Measurements from ENCODE around the gene CELA2B.
"Not testable (repeated sequence)": the region's sequence is repeated elsewhere in the genome, so short reads cannot be mapped to it uniquely, and the experiment has no call there.

Gene CELA2B

GRCh38 chr1:15509586-15509985 is 33.7 kb downstream of the CELA2B start:
- H3K4me3 ChIP-seq (ENCODE audit: low read depth in 1 of 2, low read length in 2 of 2), result no peak overlapping the region
- H3K9me3 ChIP-seq (ENCODE audit: control insufficient read depth in 1 of 2, low read length in 2 of 2), result no peaks in the 10 kb centered on the region
- H3K27ac ChIP-seq (ENCODE audit: low read length), result no peak overlapping the region
- peaks cover 20 to 29% of the 10 kb centered on the region in 2 donors for H3K36me3 ChIP-seq (ENCODE audit: control insufficient read depth in 1 of 2, insufficient read depth in 2 of 2, low read length in 2 of 2)
- H3K4me1 ChIP-seq (ENCODE audit: control insufficient read depth in 1 of 2, insufficient read depth in 2 of 2, low read length in 2 of 2), result no peaks in the 10 kb centered on the region
- no peaks in the 10 kb centered on the region for H3K27me3 ChIP-seq (ENCODE audit: low read depth, low read length)

DNA sequence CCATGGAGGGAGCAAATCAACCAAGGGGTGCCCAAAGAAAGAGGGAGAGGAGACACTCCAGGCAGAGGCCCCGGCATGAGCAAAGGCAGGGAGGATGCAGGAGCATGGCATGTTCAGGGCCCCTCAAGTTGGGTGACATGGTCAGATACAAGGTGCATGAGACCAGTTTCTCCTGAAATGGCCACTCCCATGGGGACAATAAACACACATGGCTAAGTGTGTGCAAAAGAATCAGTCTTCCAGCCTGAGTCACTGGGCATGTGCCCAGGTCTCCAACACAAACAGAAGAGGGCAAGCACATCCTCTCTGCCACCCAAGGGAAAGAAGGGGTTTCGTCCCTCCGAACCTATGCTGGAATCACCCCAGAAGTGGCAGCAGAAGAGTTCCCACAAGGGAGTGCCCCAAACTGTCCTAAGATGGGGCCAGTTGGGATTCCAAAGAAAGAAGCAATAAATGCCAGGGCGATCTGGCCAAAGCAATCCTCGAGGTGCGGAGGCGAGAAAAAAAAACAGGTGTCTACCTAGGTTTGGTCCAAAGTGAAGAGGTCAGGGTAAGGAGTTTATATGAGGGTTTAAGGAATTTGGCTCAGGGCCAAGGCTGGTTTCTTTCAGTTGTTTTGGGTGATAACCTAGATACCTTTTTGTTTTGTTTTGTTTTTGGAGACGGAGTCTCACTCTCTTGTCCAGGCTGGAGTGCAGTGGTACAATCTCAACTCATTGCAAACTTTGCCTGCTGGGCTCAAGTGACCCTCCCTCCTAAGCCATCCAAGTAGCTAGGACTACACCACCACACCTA is 34.9 kb downstream of the CELA2B start:
- Histone ChIP-seq H3K4me1 (ENCODE audit: control insufficient read depth in 1 of 2, insufficient read depth in 2 of 2, low read length in 2 of 2) (no peaks in the 10 kb centered on the region), H3K4me3 (ENCODE audit: low read depth in 1 of 2, low read length in 2 of 2) (no peak overlapping the region), H3K27ac (ENCODE audit: low read length) (no peak overlapping the region), H3K27me3 (ENCODE audit: low read depth, low read length) (no peaks in the 10 kb centered on the region), H3K9me3 (ENCODE audit: control insufficient read depth in 1 of 2, low read length in 2 of 2) (no peaks in the 10 kb centered on the region), H3K36me3 (ENCODE audit: control insufficient read depth in 1 of 2, insufficient read depth in 2 of 2, low read length in 2 of 2) (peaks cover 9 to 17% of the 10 kb centered on the region in 2 donors)

- Histone ChIP-seq H3K4me3 (ENCODE audit: low read depth in 1 of 2, low read length in 2 of 2) (no peak overlapping the region), H3K27ac (ENCODE audit: low read length) (no peak overlapping the region), H3K36me3 (ENCODE audit: control insufficient read depth in 1 of 2, insufficient read depth in 2 of 2, low read length in 2 of 2) (peaks cover 12 to 20% of the 10 kb centered on the region in 2 donors), H3K9me3 (ENCODE audit: control insufficient read depth in 1 of 2, low read length in 2 of 2) (no peaks in the 10 kb centered on the region), H3K4me1 (ENCODE audit: control insufficient read depth in 1 of 2, insufficient read depth in 2 of 2, low read length in 2 of 2) (no peaks in the 10 kb centered on the region), H3K27me3 (ENCODE audit: low read depth, low read length) (no peaks in the 10 kb centered on the region)
Measured at GRCh38 chr1:15513192-15513591, 37.3 kb downstream of the CELA2B start.

GRCh38 chr1:15513919-15514318 is 38.0 kb downstream of the CELA2B start:
- Histone ChIP-seq H3K4me1 (ENCODE audit: control insufficient read depth in 1 of 2, insufficient read depth in 2 of 2, low read length in 2 of 2) (no peaks in the 10 kb centered on the region), H3K36me3 (ENCODE audit: control insufficient read depth in 1 of 2, insufficient read depth in 2 of 2, low read length in 2 of 2) (peaks cover 12 to 20% of the 10 kb centered on the region in 2 donors), H3K27ac (ENCODE audit: low read length) (no peak overlapping the region), H3K27me3 (ENCODE audit: low read depth, low read length) (no peaks in the 10 kb centered on the region), H3K4me3 (ENCODE audit: low read depth in 1 of 2, low read length in 2 of 2) (no peak overlapping the region), H3K9me3 (ENCODE audit: control insufficient read depth in 1 of 2, low read length in 2 of 2) (no peaks in the 10 kb centered on the region)

DNA sequence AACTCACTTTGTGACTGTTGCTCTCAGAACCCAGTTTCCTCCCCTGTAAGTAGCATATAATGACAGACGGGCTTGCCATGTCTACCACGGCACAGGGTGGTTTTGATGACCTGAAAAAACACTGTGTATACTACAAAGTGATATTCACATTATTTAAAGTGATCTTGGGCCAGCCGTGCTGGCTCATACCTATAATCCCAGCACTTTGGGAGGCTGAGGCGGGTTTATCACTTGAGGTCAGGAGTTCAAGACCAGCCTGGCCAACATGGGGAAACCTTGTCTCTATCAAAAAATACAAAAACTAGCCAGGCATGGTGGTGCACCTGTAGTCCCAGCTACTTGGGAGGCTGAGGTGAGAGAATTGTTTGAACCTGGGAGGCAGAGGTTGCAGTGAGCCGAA is 38.7 kb downstream of the CELA2B start:
- not testable (repeated sequence) for H3K9me3 ChIP-seq (ENCODE audit: control insufficient read depth in 1 of 2, low read length in 2 of 2); H3K27me3 ChIP-seq (ENCODE audit: low read depth, low read length); H3K4me3 ChIP-seq (ENCODE audit: low read depth in 1 of 2, low read length in 2 of 2); H3K4me1 ChIP-seq (ENCODE audit: control insufficient read depth in 1 of 2, insufficient read depth in 2 of 2, low read length in 2 of 2); H3K27ac ChIP-seq (ENCODE audit: low read length)
- peaks cover 12 to 20% of the 10 kb centered on the region in 2 donors for H3K36me3 ChIP-seq (ENCODE audit: control insufficient read depth in 1 of 2, insufficient read depth in 2 of 2, low read length in 2 of 2)

- Histone ChIP-seq H3K36me3 (ENCODE audit: control insufficient read depth in 1 of 2, insufficient read depth in 2 of 2, low read length in 2 of 2) (peaks cover 12 to 20% of the 10 kb centered on the region in 2 donors), H3K4me1 (ENCODE audit: control insufficient read depth in 1 of 2, insufficient read depth in 2 of 2, low read length in 2 of 2) (no peaks in the 10 kb centered on the region), H3K4me3 (ENCODE audit: low read depth in 1 of 2, low read length in 2 of 2) (no peak overlapping the region), H3K27me3 (ENCODE audit: low read depth, low read length) (no peaks in the 10 kb centered on the region), H3K27ac (ENCODE audit: low read length) (no peak overlapping the region), H3K9me3 (ENCODE audit: control insufficient read depth in 1 of 2, low read length in 2 of 2) (no peaks in the 10 kb centered on the region)
Measured at GRCh38 chr1:15515022-15515663, 39.2 kb downstream of the CELA2B start.

GRCh38 chr1:15519625-15520024 is 43.7 kb downstream of the CELA2B start:
- Histone ChIP-seq H3K36me3 (ENCODE audit: control insufficient read depth in 1 of 2, insufficient read depth in 2 of 2, low read length in 2 of 2) (peaks cover 4 to 16% of the 10 kb centered on the region in 2 donors), H3K9me3 (ENCODE audit: control insufficient read depth in 1 of 2, low read length in 2 of 2) (no peaks in the 10 kb centered on the region), H3K27me3 (ENCODE audit: low read depth, low read length) (no peaks in the 10 kb centered on the region), H3K4me3 (ENCODE audit: low read depth in 1 of 2, low read length in 2 of 2) (no peak overlapping the region), H3K4me1 (ENCODE audit: control insufficient read depth in 1 of 2, insufficient read depth in 2 of 2, low read length in 2 of 2) (peaks cover 0 to 8% of the 10 kb centered on the region in 2 donors), H3K27ac (ENCODE audit: low read length) (no peak overlapping the region)

GRCh38 chr1:15521206-15521906 is 45.5 kb downstream of the CELA2B start:
- H3K27me3 ChIP-seq (ENCODE audit: low read depth, low read length), result not testable (repeated sequence)

GRCh38 chr1:15522551-15522950 is 46.6 kb downstream of the CELA2B start:
- no peak overlapping the region for H3K27ac ChIP-seq (ENCODE audit: low read length)
- no peaks in the 10 kb centered on the region for H3K27me3 ChIP-seq (ENCODE audit: low read depth, low read length)
- peaks cover 7 to 21% of the 10 kb centered on the region in 2 donors for H3K4me1 ChIP-seq (ENCODE audit: control insufficient read depth in 1 of 2, insufficient read depth in 2 of 2, low read length in 2 of 2)
- no peaks in the 10 kb centered on the region for H3K9me3 ChIP-seq (ENCODE audit: control insufficient read depth in 1 of 2, low read length in 2 of 2)
- no peak overlapping the region for H3K4me3 ChIP-seq (ENCODE audit: low read depth in 1 of 2, low read length in 2 of 2)
- peaks cover 0 to 3% of the 10 kb centered on the region in 2 donors for H3K36me3 ChIP-seq (ENCODE audit: control insufficient read depth in 1 of 2, insufficient read depth in 2 of 2, low read length in 2 of 2)

More at GRCh38 chr1:15521206-15521906, 45.5 kb downstream of the CELA2B start:
- Histone ChIP-seq H3K36me3 (ENCODE audit: control insufficient read depth in 1 of 2, insufficient read depth in 2 of 2, low read length in 2 of 2) (peaks cover 4 to 15% of the 10 kb centered on the region in 2 donors), H3K4me1 (ENCODE audit: control insufficient read depth in 1 of 2, insufficient read depth in 2 of 2, low read length in 2 of 2) (peaks cover 7 to 18% of the 10 kb centered on the region in 2 donors)
- not testable (repeated sequence) for H3K4me3 ChIP-seq (ENCODE audit: low read depth in 1 of 2, low read length in 2 of 2); H3K27ac ChIP-seq (ENCODE audit: low read length); H3K9me3 ChIP-seq (ENCODE audit: control insufficient read depth in 1 of 2, low read length in 2 of 2)

- H3K4me1 ChIP-seq (ENCODE audit: control insufficient read depth in 1 of 2, insufficient read depth in 2 of 2, low read length in 2 of 2), result peaks cover 7 to 29% of the 10 kb centered on the region in 2 donors
- H3K9me3 ChIP-seq (ENCODE audit: control insufficient read depth in 1 of 2, low read length in 2 of 2), result no peaks in the 10 kb centered on the region
- H3K27ac ChIP-seq (ENCODE audit: low read length), result peak overlapping the region; percentile 72
- H3K27me3 ChIP-seq (ENCODE audit: low read depth, low read length), result no peaks in the 10 kb centered on the region
- peak overlapping the region; percentile 67 to 72 for H3K4me3 ChIP-seq (ENCODE audit: low read depth in 1 of 2, low read length in 2 of 2)
- no peaks in the 10 kb centered on the region for H3K36me3 ChIP-seq (ENCODE audit: control insufficient read depth in 1 of 2, insufficient read depth in 2 of 2, low read length in 2 of 2)
Measured at GRCh38 chr1:15523104-15524020, 47.5 kb downstream of the CELA2B start.

DNA sequence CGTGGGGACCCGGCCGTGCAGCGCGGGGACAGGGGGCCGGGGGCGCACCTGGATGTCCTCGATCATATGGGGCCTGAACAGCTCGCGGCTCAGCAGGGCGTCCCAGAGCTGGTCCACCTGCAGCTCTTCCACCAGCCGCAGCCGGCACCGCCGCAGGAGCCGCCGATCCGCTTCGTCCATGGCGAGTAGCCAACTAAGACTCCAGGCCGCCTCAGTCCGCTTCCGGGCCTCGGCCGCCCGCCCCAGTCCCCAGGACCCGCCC is 48.0 kb downstream of the CELA2B start, which contains the start of gene CASP9:
CASP9 (minus strand) TSS at position 195 of the 262 bp plus-strand sequence; CDS start at position 180, 15 bp downstream.
- no peaks in the 10 kb centered on the region for H3K27me3 ChIP-seq (ENCODE audit: low read depth, low read length)
- H3K4me3 ChIP-seq (ENCODE audit: low read depth in 1 of 2, low read length in 2 of 2), result peak within 1 kb of the TSS; percentile 67 to 91
- no peaks in the 10 kb centered on the region for H3K9me3 ChIP-seq (ENCODE audit: control insufficient read depth in 1 of 2, low read length in 2 of 2)
- no peaks in the 10 kb centered on the region for H3K36me3 ChIP-seq (ENCODE audit: control insufficient read depth in 1 of 2, insufficient read depth in 2 of 2, low read length in 2 of 2)
- H3K4me1 ChIP-seq (ENCODE audit: control insufficient read depth in 1 of 2, insufficient read depth in 2 of 2, low read length in 2 of 2), result peaks cover 7 to 29% of the 10 kb centered on the region in 2 donors
- peak within 1 kb of the TSS; percentile 96 for H3K27ac ChIP-seq (ENCODE audit: low read length)

Data from muscle layer of duodenum (tissue), 2 donors.